ENCODE results near the gene SLC32A1. TPM values are rescaled to one million over a fixed set of nuclear protein-coding genes. Genes with fewer than 3 reads are reported as not detected.

Gene SLC32A1
- total and polyA plus RNA-seq, 4 experiments from 2014 or later = not detected

DNA sequence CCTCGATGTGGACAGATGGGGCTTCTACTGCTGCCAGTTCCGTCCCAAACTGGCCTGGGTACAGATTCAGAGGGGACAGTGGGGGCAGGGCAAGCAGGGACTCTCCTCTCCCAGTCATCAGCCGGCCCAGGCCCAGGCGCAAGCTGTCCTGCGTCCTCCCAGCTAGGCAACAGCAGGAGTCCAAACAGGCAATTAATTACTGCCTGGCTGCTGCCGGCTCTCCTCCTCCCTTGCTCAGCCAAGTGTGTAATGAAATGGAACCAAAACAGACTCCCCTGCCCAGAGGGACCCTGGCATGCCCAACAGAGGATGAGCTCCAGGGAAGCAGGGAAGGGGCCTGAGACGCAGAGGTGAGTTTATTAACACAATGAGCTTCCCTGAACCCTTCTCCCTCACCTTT is 17.8 kb upstream of the SLC32A1 start:
- DNase-seq = no peak
- POLR2A ChIA-PET (ENCODE audit: partially characterized antibody) = no interaction called here
- CTCF ChIA-PET (ENCODE audit: partially characterized antibody) = no interaction called here

DNA sequence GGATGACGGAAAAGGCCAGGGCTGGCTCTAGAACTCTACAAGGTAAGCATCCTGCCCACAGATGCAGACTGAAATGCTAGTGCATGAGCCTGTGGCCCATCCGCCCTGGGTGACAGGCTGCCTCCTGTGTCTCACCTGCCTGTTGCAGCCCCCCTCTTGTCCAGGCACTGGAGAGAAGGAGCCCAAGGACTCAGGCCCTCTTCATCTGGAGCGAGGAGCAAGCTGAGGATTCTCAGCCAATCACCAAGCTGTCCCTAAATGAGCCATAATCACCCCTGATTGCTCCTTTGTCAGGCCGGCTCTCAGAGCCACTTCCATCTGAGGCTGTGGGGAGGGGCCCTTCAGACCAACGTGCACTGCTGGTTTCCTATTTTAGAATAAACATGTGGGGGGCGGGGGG is 10.0 kb upstream of the SLC32A1 start:
- Histone ChIP-seq H3K4me1 (ENCODE audit: insufficient read depth, low read length) (no peaks in the 10 kb centered on the region), H3K27ac (ENCODE audit: low read depth, low read length) (no peak overlapping the region), H3K9me3 (ENCODE audit: control insufficient read depth in 1 of 2, low read length in 2 of 2) (no peaks in the 10 kb centered on the region), H3K27me3 (ENCODE audit: insufficient read depth, low read length) (peaks cover 9% of the 10 kb centered on the region), H3K36me3 (ENCODE audit: insufficient read depth, low read length) (no peaks in the 10 kb centered on the region), H3K4me3 (ENCODE audit: low read length in 2 of 2) (no peak overlapping the region)
- no peaks in the 10 kb centered on the region for H3K36me3 Mint-ChIP-seq
- no peak overlapping the region for H3K27ac Mint-ChIP-seq
- H3K4me1 Mint-ChIP-seq = no peaks in the 10 kb centered on the region
- no peaks in the 10 kb centered on the region for H3K9me3 Mint-ChIP-seq
- DNase-seq = no peak
- H3K27me3 Mint-ChIP-seq = peaks cover 35 to 61% of the 10 kb centered on the region in 2 donors
- intact Hi-C loops (cut with micrococcal nuclease) = no loop called here
- ChIA-PET POLR2A (ENCODE audit: partially characterized antibody) (no interaction called here), CTCF (ENCODE audit: partially characterized antibody) (no interaction called here)
- no peak overlapping the region for H3K4me3 Mint-ChIP-seq

More for the DNA sequence above, 17.8 kb upstream of the SLC32A1 start:
- H3K9me3 Mint-ChIP-seq = no peaks in the 10 kb centered on the region
- no peaks in the 10 kb centered on the region for H3K36me3 Mint-ChIP-seq
- Histone ChIP-seq H3K4me1 (ENCODE audit: insufficient read depth, low read length) (no peaks in the 10 kb centered on the region), H3K27ac (ENCODE audit: low read depth, low read length) (no peak overlapping the region), H3K27me3 (ENCODE audit: insufficient read depth, low read length) (peaks cover 3% of the 10 kb centered on the region), H3K4me3 (ENCODE audit: low read length in 2 of 2) (no peak overlapping the region), H3K36me3 (ENCODE audit: insufficient read depth, low read length) (no peaks in the 10 kb centered on the region), H3K9me3 (ENCODE audit: control insufficient read depth in 1 of 2, low read length in 2 of 2) (no peaks in the 10 kb centered on the region)
- intact Hi-C loops (cut with micrococcal nuclease) = no loop called here
- peaks cover 17 to 38% of the 10 kb centered on the region in 2 donors for H3K27me3 Mint-ChIP-seq
- H3K27ac Mint-ChIP-seq = no peak overlapping the region
- no peak overlapping the region for H3K4me3 Mint-ChIP-seq
- H3K4me1 Mint-ChIP-seq = no peaks in the 10 kb centered on the region

DNA sequence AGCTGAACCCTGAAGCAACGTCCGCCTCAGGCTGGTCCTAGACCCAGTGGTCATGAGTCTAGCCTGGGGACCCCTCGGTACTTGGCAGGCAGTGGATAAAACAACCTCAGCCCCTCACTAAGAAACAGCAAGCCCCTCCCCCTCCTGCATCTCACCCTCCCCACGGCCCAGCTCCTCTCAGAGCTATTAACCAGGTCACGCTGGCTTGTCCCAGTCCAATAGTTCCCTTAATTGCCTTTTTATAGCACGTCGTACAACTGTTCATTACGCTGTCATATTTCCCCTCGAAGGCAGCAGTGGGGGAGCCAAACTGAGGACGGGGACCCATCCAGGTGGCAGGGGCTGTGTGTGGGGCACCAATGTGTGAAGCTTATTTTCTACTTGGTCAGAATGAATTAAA is 8.6 kb upstream of the SLC32A1 start:
- no peak for DNase-seq
- H3K9me3 Mint-ChIP-seq = no peaks in the 10 kb centered on the region
- H3K27ac ChIP-seq (ENCODE audit: low read depth, low read length) = no peak overlapping the region
- ChIA-PET CTCF (ENCODE audit: partially characterized antibody) (no interaction called here), POLR2A (ENCODE audit: partially characterized antibody) (interaction anchor here (2.1 kb wide), 1 partner anchor 10 kb away, joined by 6 read pairs; no protein-coding TSS in a partner anchor)
- H3K4me3 ChIP-seq (ENCODE audit: low read length in 2 of 2) = no peak overlapping the region
- H3K27me3 ChIP-seq (ENCODE audit: insufficient read depth, low read length) = peaks cover 12% of the 10 kb centered on the region
- H3K4me1 Mint-ChIP-seq = no peaks in the 10 kb centered on the region
- H3K36me3 ChIP-seq (ENCODE audit: insufficient read depth, low read length) = no peaks in the 10 kb centered on the region
- intact Hi-C loops (cut with micrococcal nuclease) = no loop called here
- H3K4me3 Mint-ChIP-seq = no peak overlapping the region
- no peaks in the 10 kb centered on the region for H3K36me3 Mint-ChIP-seq
- H3K27ac Mint-ChIP-seq = peak overlapping the region in 1 of 7 donors; percentile 36
- H3K4me1 ChIP-seq (ENCODE audit: insufficient read depth, low read length) = no peaks in the 10 kb centered on the region
- peaks cover 41 to 66% of the 10 kb centered on the region in 2 donors for H3K27me3 Mint-ChIP-seq
- H3K9me3 ChIP-seq (ENCODE audit: control insufficient read depth in 1 of 2, low read length in 2 of 2) = no peaks in the 10 kb centered on the region

DNA sequence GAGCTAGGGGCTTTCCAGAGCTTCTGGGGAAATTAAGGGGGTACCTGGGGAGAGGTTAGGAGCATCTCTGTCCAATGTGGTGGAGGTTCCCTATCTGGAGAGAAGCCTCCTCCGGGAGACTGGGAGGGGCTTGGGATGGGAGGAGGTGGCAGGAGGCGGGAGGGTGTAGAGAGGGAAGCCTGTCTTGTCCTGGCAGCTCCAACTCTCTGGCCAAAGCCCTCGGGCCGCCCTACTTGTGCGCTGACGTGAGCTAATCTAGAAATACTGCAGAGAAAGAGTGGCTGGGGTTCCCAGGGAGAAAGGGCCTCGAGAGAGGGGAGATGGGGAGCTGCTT is 1.6 kb upstream of the SLC32A1 start:
- Mint-ChIP-seq H3K36me3 (peaks cover 0 to 4% of the 10 kb centered on the region in 2 donors), H3K27me3 (peaks cover 72 to 77% of the 10 kb centered on the region in 2 donors), H3K9me3 (peaks cover 0 to 10% (median under 1%) of the 10 kb centered on the region in 8 donors), H3K4me1 (peaks cover 22 to 39% (median 31%) of the 10 kb centered on the region in 4 donors), H3K27ac (peak overlapping the region in 1 of 7 donors; percentile 63), H3K4me3 (peak overlapping the region in 2 of 8 donors; percentile 23 to 32)
- no peak for DNase-seq
- Histone ChIP-seq H3K36me3 (ENCODE audit: insufficient read depth, low read length) (no peaks in the 10 kb centered on the region), H3K9me3 (ENCODE audit: control insufficient read depth in 1 of 2, low read length in 2 of 2) (no peaks in the 10 kb centered on the region), H3K4me1 (ENCODE audit: insufficient read depth, low read length) (peaks cover 41% of the 10 kb centered on the region), H3K27me3 (ENCODE audit: insufficient read depth, low read length) (peaks cover 68% of the 10 kb centered on the region), H3K27ac (ENCODE audit: low read depth, low read length) (no peak overlapping the region), H3K4me3 (ENCODE audit: low read length in 2 of 2) (no peak overlapping the region)
- CTCF ChIA-PET (ENCODE audit: partially characterized antibody) = interaction anchor here (1.2 to 2.1 kb wide), 2 partner anchors 8 to 10 kb away, joined by 4 to 5 read pairs; no protein-coding TSS in a partner anchor
- POLR2A ChIA-PET (ENCODE audit: partially characterized antibody) = interaction anchor here (0.7 to 1.3 kb wide), 2 partner anchors 29 to 327 kb away, joined by 3 read pairs; no protein-coding TSS in a partner anchor
- intact Hi-C loops (cut with micrococcal nuclease) = no loop called here

DNA sequence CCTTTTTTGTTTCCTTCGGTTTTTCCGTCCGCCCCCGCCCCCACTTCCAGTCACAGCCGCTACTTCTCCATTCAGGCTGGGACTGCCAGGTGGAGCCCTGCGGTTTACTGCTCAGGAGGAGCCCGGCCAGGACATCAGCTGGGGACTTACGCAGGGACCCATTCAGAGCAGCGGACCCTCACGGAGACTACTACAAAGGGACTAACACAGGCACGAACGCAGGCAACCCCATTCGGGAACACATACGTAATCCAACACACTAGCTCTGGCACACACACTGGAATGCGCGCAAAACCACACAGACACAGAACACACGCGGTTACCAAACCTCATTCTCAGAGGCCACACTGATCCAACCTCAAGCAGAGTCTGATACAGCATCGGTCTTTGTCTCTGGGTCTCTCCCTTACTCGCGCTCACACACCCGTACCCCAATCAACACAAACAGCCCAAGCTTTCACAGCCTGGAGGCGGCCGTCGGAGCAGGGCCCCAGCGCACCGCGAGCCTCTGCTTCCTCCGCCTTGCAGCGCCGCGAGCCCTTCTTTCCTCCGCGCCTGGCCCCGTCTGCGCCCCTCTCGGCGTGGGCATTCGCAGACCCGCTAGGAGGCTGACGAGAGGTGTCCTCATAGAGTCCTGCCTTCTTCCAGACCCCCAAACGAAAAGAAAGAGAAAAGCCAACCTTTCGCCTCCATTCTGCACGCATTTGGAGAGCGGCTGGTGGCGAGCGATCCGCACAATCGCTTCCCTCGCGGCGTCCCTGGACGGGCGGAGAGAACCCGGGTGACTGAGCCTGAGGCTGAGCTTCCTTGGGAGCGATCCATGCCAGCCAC is 1.1 kb upstream of the SLC32A1 start:
- intact Hi-C loops (cut with micrococcal nuclease) = no loop called here
- H3K4me1 Mint-ChIP-seq = peaks cover 25 to 45% (median 36%) of the 10 kb centered on the region in 4 donors
- H3K27ac Mint-ChIP-seq = peak overlapping the region in 2 of 7 donors; percentile 63 to 68
- H3K27me3 Mint-ChIP-seq = peaks cover 75 to 77% of the 10 kb centered on the region in 2 donors
- POLR2A ChIA-PET (ENCODE audit: partially characterized antibody) = interaction anchor here (0.7 to 1.3 kb wide), 2 partner anchors 29 to 326 kb away, joined by 3 read pairs; no protein-coding TSS in a partner anchor
- Histone ChIP-seq H3K4me3 (ENCODE audit: low read length in 2 of 2) (no peak overlapping the region), H3K27me3 (ENCODE audit: insufficient read depth, low read length) (peaks cover 71% of the 10 kb centered on the region), H3K4me1 (ENCODE audit: insufficient read depth, low read length) (peaks cover 47% of the 10 kb centered on the region), H3K36me3 (ENCODE audit: insufficient read depth, low read length) (no peaks in the 10 kb centered on the region), H3K9me3 (ENCODE audit: control insufficient read depth in 1 of 2, low read length in 2 of 2) (no peaks in the 10 kb centered on the region), H3K27ac (ENCODE audit: low read depth, low read length) (no peak overlapping the region)
- peak overlapping the region in 7 of 8 donors; percentile 32 to 85 (median 63) for H3K4me3 Mint-ChIP-seq
- DNase-seq = peak in 1 of 5 donors; percentile 16
- CTCF ChIA-PET (ENCODE audit: partially characterized antibody) = interaction anchor here (1.0 to 3.6 kb wide), 5 partner anchors 8 to 169 kb away, joined by 4 to 19 read pairs (median 4); no protein-coding TSS in a partner anchor
- H3K9me3 Mint-ChIP-seq = peaks cover 0 to 16% (median 3%) of the 10 kb centered on the region in 8 donors
- peaks cover 0 to 4% of the 10 kb centered on the region in 2 donors for H3K36me3 Mint-ChIP-seq

DNA sequence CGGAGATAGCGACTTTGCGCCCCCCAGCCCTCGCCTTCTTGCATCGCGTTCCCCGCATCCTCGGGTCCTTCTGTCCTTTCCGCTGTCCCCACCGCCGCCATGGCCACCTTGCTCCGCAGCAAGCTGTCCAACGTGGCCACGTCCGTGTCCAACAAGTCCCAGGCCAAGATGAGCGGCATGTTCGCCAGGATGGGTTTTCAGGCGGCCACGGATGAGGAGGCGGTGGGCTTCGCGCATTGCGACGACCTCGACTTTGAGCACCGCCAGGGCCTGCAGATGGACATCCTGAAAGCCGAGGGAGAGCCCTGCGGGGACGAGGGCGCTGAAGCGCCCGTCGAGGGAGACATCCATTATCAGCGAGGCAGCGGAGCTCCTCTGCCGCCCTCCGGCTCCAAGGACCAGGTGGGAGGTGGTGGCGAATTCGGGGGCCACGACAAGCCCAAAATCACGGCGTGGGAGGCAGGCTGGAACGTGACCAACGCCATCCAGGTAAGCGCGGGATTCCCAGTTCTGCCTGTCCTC is 401 bp downstream of the SLC32A1 start:
- POLR2A ChIA-PET (ENCODE audit: partially characterized antibody) = interaction anchor here (1.7 kb wide), 1 partner anchor 9 kb away, joined by 6 read pairs; no protein-coding TSS in a partner anchor
- H3K27ac ChIP-seq (ENCODE audit: low read depth, low read length) = no peak overlapping the region
- H3K36me3 ChIP-seq (ENCODE audit: insufficient read depth, low read length) = no peaks in the 10 kb centered on the region
- Mint-ChIP-seq H3K9me3 (peaks cover 0 to 28% (median 5%) of the 10 kb centered on the region in 8 donors), H3K27me3 (peaks cover 70 to 76% of the 10 kb centered on the region in 2 donors), H3K27ac (no peak overlapping the region), H3K4me3 (peak overlapping the region in 7 of 8 donors; percentile 19 to 69 (median 50)), H3K36me3 (peaks cover 0 to 8% of the 10 kb centered on the region in 2 donors), H3K4me1 (peaks cover 30 to 55% (median 46%) of the 10 kb centered on the region in 4 donors)
- peaks cover 82% of the 10 kb centered on the region for H3K27me3 ChIP-seq (ENCODE audit: insufficient read depth, low read length)
- DNase-seq = no peak
- intact Hi-C loops (cut with micrococcal nuclease) = no loop called here
- H3K9me3 ChIP-seq (ENCODE audit: control insufficient read depth in 1 of 2, low read length in 2 of 2) = no peaks in the 10 kb centered on the region
- no peak overlapping the region for H3K4me3 ChIP-seq (ENCODE audit: low read length in 2 of 2)
- peaks cover 58% of the 10 kb centered on the region for H3K4me1 ChIP-seq (ENCODE audit: insufficient read depth, low read length)
- CTCF ChIA-PET (ENCODE audit: partially characterized antibody) = interaction anchor here (1.5 to 3.6 kb wide), 6 partner anchors 8 to 170 kb away, joined by 3 to 23 read pairs (median 6); no protein-coding TSS in a partner anchor

All from CD4-positive, alpha-beta memory T cell (primary cell).